RPMI8226 (cell line): ENCODE results near the gene ZNF598.
"Not testable (repeated sequence)": the region's sequence is repeated elsewhere in the genome, so short reads cannot be mapped to it uniquely, and the experiment has no call there.

Source experiments
- DNase-seq: peaks from one replicate; pipeline ENCODE4 v3.0.0-alpha.2; 2015

The ZNF598 gene

DNA sequence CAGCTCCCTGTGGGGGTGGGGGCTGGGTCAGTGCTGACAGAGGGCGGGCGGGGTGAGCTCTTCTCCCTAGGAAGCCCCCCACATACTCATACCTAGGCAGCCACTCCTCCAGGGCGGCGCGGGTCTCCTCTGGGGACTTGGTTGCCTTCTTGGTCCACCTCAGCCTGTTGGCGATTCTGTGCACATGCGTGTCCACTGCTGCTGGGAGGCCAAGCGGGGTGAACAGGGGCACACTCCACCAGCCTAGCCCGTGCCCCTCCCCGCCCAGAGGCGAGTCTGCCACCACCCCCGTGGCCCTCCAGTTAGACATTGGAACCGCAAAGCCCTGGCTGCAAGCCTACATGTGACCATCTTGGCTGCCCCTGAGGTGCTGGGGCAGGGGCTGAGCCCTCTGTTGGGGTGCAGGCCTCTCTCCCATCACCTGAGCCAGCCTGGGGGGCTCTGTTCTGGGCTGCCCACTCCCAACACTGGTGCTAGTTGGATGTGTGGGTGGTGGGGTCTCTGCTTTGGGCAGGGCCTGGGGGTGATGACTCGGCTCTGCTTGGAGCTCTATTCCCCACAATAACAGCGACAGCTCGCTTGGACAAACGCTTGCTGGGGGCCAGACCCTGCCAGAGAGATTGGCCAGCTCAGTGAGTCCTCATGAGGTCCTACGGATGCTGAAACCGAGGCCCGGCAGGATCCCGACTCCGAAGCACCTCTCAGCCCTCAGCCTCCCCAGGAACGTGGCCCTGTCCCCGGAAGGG, 30.6 kb upstream of the ZNF598 start:
- no peak for DNase-seq

GRCh38 chr16:2039274-2040031, 29.8 kb upstream of the ZNF598 start:
- DNase-seq, result no peak

- no peak for DNase-seq
Measured at GRCh38 chr16:2038382-2039231, 29.0 kb upstream of the ZNF598 start.

- no peak for DNase-seq
Measured at GRCh38 chr16:2037647-2038381, 28.2 kb upstream of the ZNF598 start.

GRCh38 chr16:2037115-2037514, 27.5 kb upstream of the ZNF598 start:
- DNase-seq, result no peak

GRCh38 chr16:2036200-2036966, 26.8 kb upstream of the ZNF598 start:
- no peak for DNase-seq

- no peak for DNase-seq
Measured at GRCh38 chr16:2035431-2036199, 26.0 kb upstream of the ZNF598 start.

- no peak for DNase-seq
Measured at GRCh38 chr16:2034696-2035430, 25.2 kb upstream of the ZNF598 start.

DNA sequence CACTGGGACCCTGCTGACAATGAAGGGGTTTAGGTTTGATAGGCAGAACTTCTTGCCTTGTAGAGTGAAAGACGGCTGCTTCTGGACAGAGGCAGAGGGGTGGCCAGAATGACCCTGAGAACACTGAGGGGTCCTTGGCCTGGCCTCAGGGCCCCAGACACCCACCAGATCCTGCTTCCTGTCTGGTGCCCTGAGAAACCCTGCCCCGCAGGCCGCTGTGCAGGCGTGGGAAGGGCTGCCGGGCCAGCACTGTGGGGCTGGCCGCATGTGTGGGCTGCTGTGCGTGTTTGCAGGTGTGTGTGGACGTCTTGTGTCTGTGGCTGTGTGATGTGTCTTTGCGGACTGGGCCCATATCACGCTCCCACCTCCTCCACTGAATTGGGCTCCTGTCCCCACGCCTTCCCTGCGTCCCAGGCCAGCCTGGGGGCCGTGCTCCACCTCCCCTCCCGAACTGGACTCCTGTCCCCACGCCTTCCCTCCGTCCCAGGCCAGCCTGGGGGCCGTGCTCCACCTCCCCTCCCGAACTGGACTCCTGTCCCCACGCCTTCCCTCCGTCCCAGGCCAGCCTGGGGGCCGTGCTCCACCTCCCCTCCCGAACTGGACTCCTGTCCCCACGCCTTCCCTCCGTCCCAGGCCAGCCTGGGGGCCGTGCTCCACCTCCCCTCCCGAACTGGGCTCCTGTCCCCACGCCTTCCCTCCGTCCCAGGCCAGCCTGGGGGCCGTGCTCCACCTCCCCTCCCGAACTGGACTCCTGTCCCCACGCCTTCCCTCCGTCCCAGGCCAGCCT, 24.5 kb upstream of the ZNF598 start:
- not testable (repeated sequence) for DNase-seq

- no peak for DNase-seq
Measured at GRCh38 chr16:2033057-2033908, 23.7 kb upstream of the ZNF598 start.

DNA sequence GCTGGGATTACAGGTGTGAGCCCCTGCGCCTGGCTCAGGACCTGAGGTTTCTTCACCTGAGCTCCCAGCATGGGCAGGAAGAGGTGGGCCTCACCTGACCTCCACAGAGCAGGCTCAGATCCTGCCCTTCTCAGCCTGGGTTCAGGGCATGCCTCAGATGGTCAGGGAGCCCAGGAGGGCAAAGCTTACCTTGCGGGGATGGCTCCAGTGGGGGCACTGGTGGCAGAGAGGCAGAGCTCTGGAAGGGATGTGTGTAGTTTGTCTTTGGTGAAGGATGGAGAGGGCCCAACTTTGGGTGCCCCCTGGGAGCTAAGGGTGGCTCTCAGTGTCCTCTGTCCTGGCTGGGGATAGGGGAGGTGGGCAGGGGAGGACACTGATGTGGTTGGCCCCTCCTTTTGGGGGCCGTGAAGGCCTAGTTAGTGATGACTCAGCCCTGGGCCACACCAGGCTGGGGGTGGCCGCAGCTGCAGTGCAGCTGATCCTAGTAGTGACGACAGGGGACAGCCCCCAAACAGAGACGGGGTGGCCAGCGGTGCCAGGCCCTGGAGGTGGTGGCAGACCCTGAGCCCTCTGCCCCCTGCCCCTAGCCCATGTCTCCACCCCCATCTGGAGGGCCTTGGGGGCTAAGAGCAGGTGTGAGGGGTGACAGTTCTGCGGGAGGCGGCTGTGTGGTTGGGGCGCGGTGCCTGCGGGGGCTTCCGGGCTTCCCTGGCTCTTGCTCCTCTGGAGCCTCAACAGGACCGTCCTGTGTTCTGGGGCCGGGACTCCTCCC, 22.9 kb upstream of the ZNF598 start:
- no peak for DNase-seq

DNA sequence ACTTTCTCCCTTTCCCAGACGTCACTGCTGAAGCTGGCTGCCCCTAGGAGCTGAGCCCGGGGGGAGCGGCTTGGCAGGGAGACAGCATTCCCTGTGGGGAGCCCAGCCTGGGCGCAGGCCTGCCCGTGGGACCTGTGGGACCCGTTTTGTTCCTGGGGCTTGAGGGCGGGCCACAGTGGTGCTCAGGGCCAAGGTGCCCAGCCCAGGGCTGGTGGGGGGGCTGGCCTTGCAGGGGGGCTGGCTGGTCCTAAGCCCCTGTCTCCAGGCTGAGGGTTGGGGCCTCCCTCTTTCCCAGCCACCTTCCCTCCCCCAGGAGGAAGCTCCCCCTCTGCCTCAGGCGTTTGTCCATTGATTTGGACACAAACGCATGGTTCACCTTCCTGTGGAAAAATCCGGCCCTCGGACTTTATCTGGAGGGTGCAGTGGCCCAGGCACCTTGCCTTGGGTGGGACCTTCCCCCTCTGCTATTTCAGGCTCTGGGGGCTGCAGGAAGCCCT, 21.5 kb upstream of the ZNF598 start:
- no peak for DNase-seq

- no peak for DNase-seq
Measured at GRCh38 chr16:2030036-2030435, 20.4 kb upstream of the ZNF598 start.

DNA sequence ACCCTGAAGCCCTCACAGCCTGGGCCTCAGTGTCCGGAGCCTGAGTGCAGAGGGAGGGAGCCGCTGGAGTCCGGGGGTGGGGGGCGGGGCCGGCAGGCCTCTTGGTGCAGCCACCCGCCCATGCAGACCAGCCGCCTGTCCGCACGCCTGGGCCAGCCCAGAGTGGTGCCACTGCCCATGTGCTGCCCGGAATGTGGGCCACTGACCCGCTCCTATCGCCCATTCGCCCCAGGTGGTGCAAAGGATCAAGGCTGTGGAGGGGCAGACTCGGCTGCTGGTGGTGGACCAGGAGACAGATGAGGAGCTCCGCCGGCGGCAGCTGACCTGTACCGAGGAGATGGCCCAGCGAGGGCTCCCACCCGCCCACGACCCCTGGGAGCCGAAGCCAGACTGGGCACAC, 19.7 kb upstream of the ZNF598 start:
- no peak for DNase-seq

DNA sequence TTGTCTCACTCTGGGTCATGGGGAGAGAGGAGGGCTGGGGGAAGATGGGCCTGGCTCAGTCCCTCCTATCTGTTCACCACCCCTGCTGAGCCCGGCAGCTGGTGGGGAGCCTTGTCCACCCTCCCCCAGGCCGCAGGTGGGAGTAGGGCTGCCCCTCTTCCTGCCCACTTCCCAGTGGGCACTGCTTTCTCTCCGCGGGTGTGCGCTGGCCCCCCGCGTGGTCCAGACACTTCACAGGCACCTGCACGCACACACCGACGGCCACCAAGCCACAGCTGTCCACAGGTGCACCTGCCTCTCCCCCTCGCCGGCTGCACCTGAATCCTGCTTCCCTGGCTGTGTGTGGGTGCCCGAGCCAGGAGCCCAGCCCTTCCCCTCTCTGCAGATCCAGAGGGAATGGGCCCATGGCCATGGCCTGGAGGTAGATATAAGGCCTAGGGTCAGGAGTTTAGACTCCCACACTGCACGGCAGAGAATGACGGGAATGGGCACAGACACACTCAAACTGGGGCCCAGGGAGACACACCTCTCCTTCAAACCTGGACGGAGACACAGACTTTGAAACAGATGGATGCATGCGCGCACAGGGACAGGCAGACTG, 19.1 kb upstream of the ZNF598 start:
- no peak for DNase-seq

GRCh38 chr16:2028146-2028545, 18.5 kb upstream of the ZNF598 start:
- DNase-seq, result no peak
